HG03097 (cell line): Measurements from ENCODE around the gene ARAF.
"Not testable (repeated sequence)": the region's sequence is repeated elsewhere in the genome, so short reads cannot be mapped to it uniquely, and the experiment has no call there.

Experiments
- ATAC-seq: cut with Tn5 transposase; IDR thresholded peaks from one replicate; pipeline ENCODE4 v1.9.1; 2021; ENCODE audit not compliant: unreplicated experiment, low FRiP score

ARAF gene

GRCh38 chrX:47584714-47585113 lies 23.7 kb downstream of the ARAF start:
- no peak for ATAC-seq

GRCh38 chrX:47585273-47585672 lies 24.3 kb downstream of the ARAF start:
- ATAC-seq, result no peak

- no peak for ATAC-seq
These were observed 25.2 kb downstream of the ARAF start for GRCh38 chrX:47586043-47586787.

GRCh38 chrX:47587091-47587891 lies 26.3 kb downstream of the ARAF start:
- no peak for ATAC-seq

- no peak for ATAC-seq
These were observed 27.1 kb downstream of the ARAF start for GRCh38 chrX:47587906-47588735.

- ATAC-seq, result no peak
These were observed 30.0 kb downstream of the ARAF start for GRCh38 chrX:47590984-47591383.

- ATAC-seq, result no peak
These were observed 32.5 kb downstream of the ARAF start for GRCh38 chrX:47593522-47593921.

GRCh38 chrX:47595716-47596251 lies 34.8 kb downstream of the ARAF start:
- no peak for ATAC-seq

- ATAC-seq, result no peak
These were observed 35.3 kb downstream of the ARAF start for GRCh38 chrX:47596256-47596655.

GRCh38 chrX:47597222-47597621 lies 36.2 kb downstream of the ARAF start:
- no peak for ATAC-seq

- ATAC-seq, result not testable (repeated sequence)
These were observed 42.1 kb downstream of the ARAF start for GRCh38 chrX:47603125-47603524.

- ATAC-seq, result no peak
These were observed 44.0 kb downstream of the ARAF start for GRCh38 chrX:47605024-47605423.

- ATAC-seq, result no peak
These were observed 46.1 kb downstream of the ARAF start for GRCh38 chrX:47607091-47607490.

GRCh38 chrX:47608130-47608810 lies 47.3 kb downstream of the ARAF start:
- ATAC-seq, result no peak

- ATAC-seq, result no peak
These were observed 49.5 kb downstream of the ARAF start for GRCh38 chrX:47610511-47610910.

GRCh38 chrX:47611489-47611888 lies 50.5 kb downstream of the ARAF start:
- ATAC-seq, result no peak

GRCh38 chrX:47611926-47612325 lies 50.9 kb downstream of the ARAF start:
- ATAC-seq, result no peak

GRCh38 chrX:47612418-47612817 lies 51.4 kb downstream of the ARAF start:
- no peak for ATAC-seq

GRCh38 chrX:47613082-47613481 lies 52.1 kb downstream of the ARAF start:
- ATAC-seq, result no peak

GRCh38 chrX:47614618-47615017 lies 53.6 kb downstream of the ARAF start:
- ATAC-seq, result no peak
